Measurements from ENCODE around the gene IL18RAP.

- no peak for TF ChIP-seq CTCF (IDR thresholded peaks at IDR 0.05)
- TF ChIP-seq POLR2A (IDR thresholded peaks at IDR 0.05): no peak
Measured at GRCh38 chr2:102401865-102402264, 21.1 kb upstream of the IL18RAP start.

All from sigmoid colon (tissue), 3 donors.